ENCODE results near the gene FAM13A.

The FAM13A gene

GRCh38 chr4:89039730-89040338, 17.2 kb downstream of the FAM13A start:
- no peak overlapping the region for H3K27ac ChIP-seq (ENCODE audit: extremely low read depth, low read depth, low read length)

GRCh38 chr4:89036535-89036934, 20.4 kb downstream of the FAM13A start:
- CTCF ChIA-PET = interaction anchor here (0.6 kb wide), 1 partner anchor 100 kb away, joined by 3 read pairs; no protein-coding TSS in a partner anchor
- H3K27ac ChIP-seq (ENCODE audit: extremely low read depth, low read depth, low read length) = no peak overlapping the region
- TF ChIP-seq SETDB1 (IDR thresholded peaks at IDR 0.05; ENCODE audit: insufficient read length, low read length) (peak; percentile 70), ZNF654 (tag by site-specific recombination; IDR thresholded peaks at IDR 0.05; ENCODE audit: low read depth) (no peak), ZNF585B (tag by site-specific recombination; IDR thresholded peaks at IDR 0.05) (peak; percentile 87), TRIM28 (IDR thresholded peaks at IDR 0.05; ENCODE audit: borderline replicate concordance, low read length) (no peak; the same call in 1 of the 2 replicates)
- H3K36me3 ChIP-seq (ENCODE audit: control insufficient read depth in 2 of 2, insufficient read depth in 1 of 2, low read length in 2 of 2) = no peaks in the 10 kb centered on the region
- no peak overlapping the region for H3K4me3 ChIP-seq (ENCODE audit: low read depth, low read length)
- no peaks in the 10 kb centered on the region for H3K9me3 ChIP-seq (ENCODE audit: control insufficient read depth, insufficient read depth, low read depth, low read length)
- POLR2A ChIA-PET = no interaction called here
- no peaks in the 10 kb centered on the region for H3K4me1 ChIP-seq (ENCODE audit: control insufficient read depth, insufficient read depth, low read length)

More at GRCh38 chr4:89039730-89040338, 17.2 kb downstream of the FAM13A start:
- no peaks in the 10 kb centered on the region for H3K36me3 ChIP-seq (ENCODE audit: control insufficient read depth in 2 of 2, insufficient read depth in 1 of 2, low read length in 2 of 2)
- POLR2A ChIA-PET = no interaction called here
- H3K4me3 ChIP-seq (ENCODE audit: low read depth, low read length) = no peak overlapping the region
- CTCF ChIA-PET = interaction anchor here (0.7 to 1.4 kb wide), 2 partner anchors 221 to 355 kb away, joined by 3 to 6 read pairs; no protein-coding TSS in a partner anchor
- TF ChIP-seq ZFP41 (tag by site-specific recombination; IDR thresholded peaks at IDR 0.05; ENCODE audit: borderline replicate concordance) (no peak), AEBP2 (tag by site-specific recombination; IDR thresholded peaks at IDR 0.05; ENCODE audit: borderline replicate concordance) (no peak), ZBTB21 (tag by site-specific recombination; IDR thresholded peaks at IDR 0.05) (no peak), ZNF16 (tag by site-specific recombination; IDR thresholded peaks at IDR 0.05; ENCODE audit: low read depth) (no peak), ZNF23 (tag by site-specific recombination; IDR thresholded peaks at IDR 0.05; ENCODE audit: borderline replicate concordance) (no peak), ZNF202 (tag by site-specific recombination; IDR thresholded peaks at IDR 0.05; ENCODE audit: borderline replicate concordance) (no peak)
- TF ChIP-seq, protein P1, sequence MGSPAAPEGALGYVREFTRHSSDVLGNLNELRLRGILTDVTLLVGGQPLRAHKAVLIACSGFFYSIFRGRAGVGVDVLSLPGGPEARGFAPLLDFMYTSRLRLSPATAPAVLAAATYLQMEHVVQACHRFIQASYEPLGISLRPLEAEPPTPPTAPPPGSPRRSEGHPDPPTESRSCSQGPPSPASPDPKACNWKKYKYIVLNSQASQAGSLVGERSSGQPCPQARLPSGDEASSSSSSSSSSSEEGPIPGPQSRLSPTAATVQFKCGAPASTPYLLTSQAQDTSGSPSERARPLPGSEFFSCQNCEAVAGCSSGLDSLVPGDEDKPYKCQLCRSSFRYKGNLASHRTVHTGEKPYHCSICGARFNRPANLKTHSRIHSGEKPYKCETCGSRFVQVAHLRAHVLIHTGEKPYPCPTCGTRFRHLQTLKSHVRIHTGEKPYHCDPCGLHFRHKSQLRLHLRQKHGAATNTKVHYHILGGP (tag by site-specific recombination; IDR thresholded peaks at IDR 0.05) = no peak
- no peaks in the 10 kb centered on the region for H3K9me3 ChIP-seq (ENCODE audit: control insufficient read depth, insufficient read depth, low read depth, low read length)
- H3K4me1 ChIP-seq (ENCODE audit: control insufficient read depth, insufficient read depth, low read length) = no peaks in the 10 kb centered on the region

GRCh38 chr4:89031272-89031671, 25.7 kb downstream of the FAM13A start:
- no peaks in the 10 kb centered on the region for H3K9me3 ChIP-seq (ENCODE audit: control insufficient read depth, insufficient read depth, low read depth, low read length)
- TF ChIP-seq ZSCAN23 (tag by site-specific recombination; IDR thresholded peaks at IDR 0.05) (no peak), ZNF148 (tag by site-specific recombination; IDR thresholded peaks at IDR 0.05; ENCODE audit: borderline replicate concordance) (no peak), BCL11A (tag by site-specific recombination; IDR thresholded peaks at IDR 0.05; ENCODE audit: low read depth) (no peak)
- no peaks in the 10 kb centered on the region; a peak in 1 of 3 replicates for H3K36me3 ChIP-seq (ENCODE audit: control insufficient read depth in 2 of 2, insufficient read depth in 1 of 2, low read length in 2 of 2)
- no peaks in the 10 kb centered on the region for H3K4me1 ChIP-seq (ENCODE audit: control insufficient read depth, insufficient read depth, low read length)
- ChIA-PET CTCF (interaction anchor here (0.5 to 0.7 kb wide), 3 partner anchors 9 to 210 kb away, joined by 3 to 4 read pairs (median 3); no protein-coding TSS in a partner anchor), POLR2A (no interaction called here)
- H3K4me3 ChIP-seq (ENCODE audit: low read depth, low read length) = no peak overlapping the region
- H3K27ac ChIP-seq (ENCODE audit: extremely low read depth, low read depth, low read length) = no peak overlapping the region
